Activated naive CD4-positive, alpha-beta T cell treated with anti-CD3 and anti-CD28 coated beads, Interleukin-2, amount 50 U/mL, for 16 hours (primary cell): ENCODE measurements around the gene PSMD11.
A peak's percentile ranks its signal among the peaks of the same experiment; 100 is the strongest.
"Not testable (repeated sequence)": the region's sequence is repeated elsewhere in the genome, so short reads cannot be mapped to it uniquely, and the experiment has no call there.

Experiments
- DNase-seq: peaks from one replicate; pipeline ENCODE4 v3.0.0-alpha.2; 2020

Gene PSMD11

GRCh38 chr17:32516450-32516849, 72.1 kb downstream of the PSMD11 start:
- DNase-seq, result no peak

- no peak for DNase-seq
Measured at GRCh38 chr17:32516940-32517701, 72.8 kb downstream of the PSMD11 start.

- no peak for DNase-seq
Measured at GRCh38 chr17:32517982-32518381, 73.7 kb downstream of the PSMD11 start.

GRCh38 chr17:32518646-32519227, 74.4 kb downstream of the PSMD11 start:
- no peak for DNase-seq

GRCh38 chr17:32519228-32520103, 75.2 kb downstream of the PSMD11 start:
- DNase-seq, result peak; percentile 49

- DNase-seq, result peak; percentile 26
Measured at GRCh38 chr17:32520104-32520701, 75.9 kb downstream of the PSMD11 start.

GRCh38 chr17:32520737-32521404, 76.6 kb downstream of the PSMD11 start:
- no peak for DNase-seq

- DNase-seq, result peak; percentile 42
Measured at GRCh38 chr17:32523017-32523680, 78.8 kb downstream of the PSMD11 start.

GRCh38 chr17:32523827-32524552, 79.7 kb downstream of the PSMD11 start:
- peak; percentile 31 for DNase-seq

GRCh38 chr17:32524553-32524880, 80.2 kb downstream of the PSMD11 start:
- not testable (repeated sequence) for DNase-seq

GRCh38 chr17:32525122-32525521, 80.8 kb downstream of the PSMD11 start:
- no peak for DNase-seq

- no peak for DNase-seq
Measured at GRCh38 chr17:32527146-32527545, 82.8 kb downstream of the PSMD11 start.

- DNase-seq, result no peak
Measured at GRCh38 chr17:32528825-32529224, 84.5 kb downstream of the PSMD11 start.

GRCh38 chr17:32529604-32530003, 85.3 kb downstream of the PSMD11 start:
- no peak for DNase-seq
